Astrocyte (in vitro differentiated cells and primary cell): ENCODE measurements around the gene ZMIZ1. TPM values are rescaled to one million over a fixed set of nuclear protein-coding genes. Genes with fewer than 3 reads are reported as not detected.

ENCODE experiments used
- DNase-seq: peaks from one replicate; pipeline ENCODE4 v3.0.0-alpha.2; 2010; ENCODE audit warnings: low read depth
- FAIRE-seq: peaks from 2 replicates; lab custom pipeline; 2011; peaks lifted over from hg19 to GRCh38; lab: Jason Lieb, UNC
- H2AFZ ChIP-seq: 2 replicates; pipeline ENCODE4 v1.6.0; 2012; ENCODE audit warnings: low read depth, low read length, inconsistent platforms
- H3K27ac ChIP-seq: 2 replicates; pipeline ENCODE4 v1.5.1; 2011; ENCODE audit warnings: low read depth, low read length, inconsistent platforms
- H3K27me3 ChIP-seq: 2 replicates; pipeline ENCODE4 v1.6.0; 2011; ENCODE audit warnings: low read length, inconsistent platforms; ENCODE audit not compliant: insufficient read depth
- H3K36me3 ChIP-seq: 2 replicates; pipeline ENCODE4 v1.5.1; 2011; ENCODE audit warnings: low read length, inconsistent platforms; ENCODE audit not compliant: insufficient read depth
- H3K4me1 ChIP-seq: 2 replicates; pipeline ENCODE4 v1.5.1; 2011; ENCODE audit warnings: low read length, inconsistent platforms; ENCODE audit not compliant: insufficient read depth
- H3K4me2 ChIP-seq: 2 replicates; pipeline ENCODE4 v1.6.0; 2012; ENCODE audit warnings: low read length, inconsistent platforms
- H3K4me3 ChIP-seq: 2 replicates; pipeline ENCODE4 v1.5.1; 2011; ENCODE audit warnings: low read depth, mild to moderate bottlenecking, low read length, inconsistent platforms; ENCODE audit not compliant: insufficient read depth
- H3K79me2 ChIP-seq: 2 replicates; pipeline ENCODE4 v1.6.0; 2012; ENCODE audit warnings: mild to moderate bottlenecking, low read length, inconsistent platforms; ENCODE audit not compliant: insufficient read depth
- H3K9ac ChIP-seq: 2 replicates; pipeline ENCODE4 v1.6.0; 2012; ENCODE audit warnings: mild to moderate bottlenecking, low read length, inconsistent platforms
- H3K9me3 ChIP-seq: 2 replicates; pipeline ENCODE4 v1.5.1; 2012; ENCODE audit warnings: low read depth, mild to moderate bottlenecking, low read length, inconsistent platforms; ENCODE audit not compliant: insufficient read depth
- H4K20me1 ChIP-seq: 2 replicates; pipeline ENCODE4 v1.6.0; 2012; ENCODE audit warnings: low read length, inconsistent platforms; ENCODE audit not compliant: insufficient read depth
- H3K27ac Mint-ChIP-seq: one replicate; pipeline ENCODE4 v1.8.0; 2021; ENCODE audit warnings: mild to moderate bottlenecking, mixed read lengths; ENCODE audit not compliant: unreplicated experiment
- H3K27me3 Mint-ChIP-seq: one replicate; pipeline ENCODE4 v1.8.0; 2021; ENCODE audit warnings: low read depth, mixed read lengths; ENCODE audit not compliant: unreplicated experiment
- H3K36me3 Mint-ChIP-seq: one replicate; pipeline ENCODE4 v1.8.0; 2021; ENCODE audit warnings: low read depth, mixed read lengths; ENCODE audit not compliant: unreplicated experiment
- H3K4me1 Mint-ChIP-seq: one replicate; pipeline ENCODE4 v1.8.0; 2021; ENCODE audit warnings: low read depth, mixed read lengths; ENCODE audit not compliant: unreplicated experiment
- H3K4me3 Mint-ChIP-seq: one replicate; pipeline ENCODE4 v1.8.0; 2021; ENCODE audit warnings: mild to moderate bottlenecking, moderate library complexity, mixed read lengths; ENCODE audit not compliant: unreplicated experiment
- H3K9me3 Mint-ChIP-seq: one replicate; pipeline ENCODE4 v1.8.0; 2021; ENCODE audit warnings: mild to moderate bottlenecking, mixed read lengths; ENCODE audit not compliant: unreplicated experiment
- CTCF ChIP-seq: IDR thresholded peaks from 2 replicates; pipeline ENCODE4 v1.5.1; 2011; ENCODE audit warnings: low read depth, mild to moderate bottlenecking, inconsistent platforms, low read length, moderate library complexity; ENCODE audit not compliant: insufficient read depth
- EZH2 ChIP-seq: IDR thresholded peaks from 2 replicates; pipeline ENCODE4 v1.6.1; 2012; ENCODE audit warnings: mild to moderate bottlenecking, low read length, inconsistent platforms; ENCODE audit not compliant: insufficient read depth
- total RNA-seq: library from RNA; stranded (reverse); gene quantifications from 2 replicates; pipeline ENCODE4 v1.2.1, GENCODE V29; 2021

Gene ZMIZ1
- total RNA-seq, 1 donor from 2014 or later, result 45.5 TPM

GRCh38 chr10:79349766-79350406, 281.1 kb downstream of the ZMIZ1 start:
- DNase-seq (no peak), FAIRE-seq (no peak)
- H3K4me3 Mint-ChIP-seq, result no peak overlapping the region
- H3K9me3 Mint-ChIP-seq, result peaks cover 5% of the 10 kb centered on the region
- Histone ChIP-seq H3K4me3 (no peak overlapping the region), H4K20me1 (peaks cover 58% of the 10 kb centered on the region), H3K27me3 (no peaks in the 10 kb centered on the region), H3K4me2 (no peak overlapping the region), H3K4me1 (peaks cover 19% of the 10 kb centered on the region), H3K79me2 (peaks cover 39% of the 10 kb centered on the region), H3K9ac (no peak overlapping the region), H3K9me3 (no peaks in the 10 kb centered on the region), H3K36me3 (peaks cover 36% of the 10 kb centered on the region), H2AFZ (no peak overlapping the region), H3K27ac (no peak overlapping the region)
- peaks cover 3% of the 10 kb centered on the region for H3K27me3 Mint-ChIP-seq
- TF ChIP-seq CTCF (no peak), EZH2 (no peak)
- peak overlapping the region; percentile 81 for H3K27ac Mint-ChIP-seq
- H3K4me1 Mint-ChIP-seq, result peaks cover 2% of the 10 kb centered on the region
- H3K36me3 Mint-ChIP-seq, result peaks cover 29% of the 10 kb centered on the region

GRCh38 chr10:79350407-79351154, 281.8 kb downstream of the ZMIZ1 start:
- no peak overlapping the region for H2AFZ ChIP-seq
- H3K4me1 Mint-ChIP-seq, result peaks cover 2% of the 10 kb centered on the region
- no peak overlapping the region for H3K9ac ChIP-seq
- H3K36me3 ChIP-seq, result peaks cover 36% of the 10 kb centered on the region
- no peak overlapping the region for H3K27ac ChIP-seq
- H3K36me3 Mint-ChIP-seq, result peaks cover 32% of the 10 kb centered on the region
- FAIRE-seq, result no peak
- no peak overlapping the region for H3K27ac Mint-ChIP-seq
- no peak overlapping the region for H3K4me3 Mint-ChIP-seq
- peaks cover 3% of the 10 kb centered on the region for H3K27me3 Mint-ChIP-seq
- H4K20me1 ChIP-seq, result peaks cover 65% of the 10 kb centered on the region
- H3K9me3 ChIP-seq, result no peaks in the 10 kb centered on the region
- peaks cover 19% of the 10 kb centered on the region for H3K4me1 ChIP-seq
- H3K9me3 Mint-ChIP-seq, result peaks cover 5% of the 10 kb centered on the region
- DNase-seq, result no peak
- H3K27me3 ChIP-seq, result no peaks in the 10 kb centered on the region
- no peak overlapping the region for H3K4me2 ChIP-seq
- H3K79me2 ChIP-seq, result peaks cover 39% of the 10 kb centered on the region
- TF ChIP-seq EZH2 (no peak), CTCF (no peak)
- H3K4me3 ChIP-seq, result no peak overlapping the region
